ENCODE data around the gene CRK.
"Not testable (repeated sequence)": the region's sequence is repeated elsewhere in the genome, so short reads cannot be mapped to it uniquely, and the experiment has no call there.

Gene CRK

GRCh38 chr17:1398931-1399678 is 56.9 kb downstream of the CRK start (continued):
- no peak for TF ChIP-seq ISL1 (CRISPR knock-in tag; IDR thresholded peaks at IDR 0.05)

DNA sequence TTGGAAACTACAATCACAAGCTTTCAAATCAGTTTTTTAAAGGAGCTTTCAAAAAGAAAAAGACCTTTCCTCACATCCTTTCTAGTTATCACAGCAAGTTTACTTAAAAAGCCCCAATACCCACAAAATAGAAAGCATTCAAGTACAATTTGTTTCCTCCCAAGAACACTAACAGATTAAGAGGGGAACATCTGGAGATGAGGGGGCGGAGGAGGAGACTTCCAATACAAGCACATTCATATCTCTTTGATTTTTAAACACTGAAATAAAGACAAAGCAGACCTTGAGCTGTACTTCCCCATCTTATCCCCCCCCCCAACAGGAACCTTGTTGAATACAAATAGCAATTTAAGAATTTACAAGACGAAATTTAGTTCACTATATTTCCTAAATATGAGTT is 58.0 kb downstream of the CRK start:
- ATAC-seq: no peak
- TF ChIP-seq BACH2 (CRISPR knock-in tag; IDR thresholded peaks at IDR 0.05; ENCODE audit: borderline replicate concordance) (no peak), SNAI2 (CRISPR knock-in tag; IDR thresholded peaks at IDR 0.05) (no peak), GLIS3 (CRISPR knock-in tag; IDR thresholded peaks at IDR 0.05) (no peak), ZNF8 (CRISPR knock-in tag; IDR thresholded peaks at IDR 0.05) (no peak), TCF4 (CRISPR knock-in tag; IDR thresholded peaks at IDR 0.05; ENCODE audit: borderline replicate concordance) (no peak), TOX (CRISPR knock-in tag; IDR thresholded peaks at IDR 0.05; ENCODE audit: borderline replicate concordance) (no peak), TSHZ2 (CRISPR knock-in tag; IDR thresholded peaks at IDR 0.05) (no peak), ZC3H10 (CRISPR knock-in tag; IDR thresholded peaks at IDR 0.05) (no peak), RARB (CRISPR knock-in tag; IDR thresholded peaks at IDR 0.05) (no peak), ZFP3 (CRISPR knock-in tag; IDR thresholded peaks at IDR 0.05) (no peak), OSR1 (CRISPR knock-in tag; IDR thresholded peaks at IDR 0.05) (no peak), ZFP30 (CRISPR knock-in tag; IDR thresholded peaks at IDR 0.05) (no peak), ZNF70 (CRISPR knock-in tag; IDR thresholded peaks at IDR 0.05) (no peak), ISL1 (CRISPR knock-in tag; IDR thresholded peaks at IDR 0.05) (no peak)
- TF ChIP-seq, protein P1, sequence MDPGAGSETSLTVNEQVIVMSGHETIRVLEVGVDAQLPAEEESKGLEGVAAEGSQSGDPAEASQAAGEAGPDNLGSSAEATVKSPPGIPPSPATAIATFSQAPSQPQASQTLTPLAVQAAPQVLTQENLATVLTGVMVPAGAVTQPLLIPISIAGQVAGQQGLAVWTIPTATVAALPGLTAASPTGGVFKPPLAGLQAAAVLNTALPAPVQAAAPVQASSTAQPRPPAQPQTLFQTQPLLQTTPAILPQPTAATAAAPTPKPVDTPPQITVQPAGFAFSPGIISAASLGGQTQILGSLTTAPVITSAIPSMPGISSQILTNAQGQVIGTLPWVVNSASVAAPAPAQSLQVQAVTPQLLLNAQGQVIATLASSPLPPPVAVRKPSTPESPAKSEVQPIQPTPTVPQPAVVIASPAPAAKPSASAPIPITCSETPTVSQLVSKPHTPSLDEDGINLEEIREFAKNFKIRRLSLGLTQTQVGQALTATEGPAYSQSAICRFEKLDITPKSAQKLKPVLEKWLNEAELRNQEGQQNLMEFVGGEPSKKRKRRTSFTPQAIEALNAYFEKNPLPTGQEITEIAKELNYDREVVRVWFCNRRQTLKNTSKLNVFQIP (CRISPR knock-in tag; IDR thresholded peaks at IDR 0.05; ENCODE audit: borderline replicate concordance, low read depth): no peak
- TF ChIP-seq, protein P2, sequence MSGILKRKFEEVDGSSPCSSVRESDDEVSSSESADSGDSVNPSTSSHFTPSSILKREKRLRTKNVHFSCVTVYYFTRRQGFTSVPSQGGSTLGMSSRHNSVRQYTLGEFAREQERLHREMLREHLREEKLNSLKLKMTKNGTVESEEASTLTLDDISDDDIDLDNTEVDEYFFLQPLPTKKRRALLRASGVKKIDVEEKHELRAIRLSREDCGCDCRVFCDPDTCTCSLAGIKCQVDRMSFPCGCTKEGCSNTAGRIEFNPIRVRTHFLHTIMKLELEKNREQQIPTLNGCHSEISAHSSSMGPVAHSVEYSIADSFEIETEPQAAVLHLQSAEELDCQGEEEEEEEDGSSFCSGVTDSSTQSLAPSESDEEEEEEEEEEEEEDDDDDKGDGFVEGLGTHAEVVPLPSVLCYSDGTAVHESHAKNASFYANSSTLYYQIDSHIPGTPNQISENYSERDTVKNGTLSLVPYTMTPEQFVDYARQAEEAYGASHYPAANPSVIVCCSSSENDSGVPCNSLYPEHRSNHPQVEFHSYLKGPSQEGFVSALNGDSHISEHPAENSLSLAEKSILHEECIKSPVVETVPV (CRISPR knock-in tag; IDR thresholded peaks at IDR 0.05): no peak
- TF ChIP-seq, protein P3, sequence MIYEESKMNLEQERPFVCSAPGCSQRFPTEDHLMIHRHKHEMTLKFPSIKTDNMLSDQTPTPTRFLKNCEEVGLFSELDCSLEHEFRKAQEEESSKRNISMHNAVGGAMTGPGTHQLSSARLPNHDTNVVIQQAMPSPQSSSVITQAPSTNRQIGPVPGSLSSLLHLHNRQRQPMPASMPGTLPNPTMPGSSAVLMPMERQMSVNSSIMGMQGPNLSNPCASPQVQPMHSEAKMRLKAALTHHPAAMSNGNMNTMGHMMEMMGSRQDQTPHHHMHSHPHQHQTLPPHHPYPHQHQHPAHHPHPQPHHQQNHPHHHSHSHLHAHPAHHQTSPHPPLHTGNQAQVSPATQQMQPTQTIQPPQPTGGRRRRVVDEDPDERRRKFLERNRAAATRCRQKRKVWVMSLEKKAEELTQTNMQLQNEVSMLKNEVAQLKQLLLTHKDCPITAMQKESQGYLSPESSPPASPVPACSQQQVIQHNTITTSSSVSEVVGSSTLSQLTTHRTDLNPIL (CRISPR knock-in tag; IDR thresholded peaks at IDR 0.05; ENCODE audit: low read depth): no peak

DNA sequence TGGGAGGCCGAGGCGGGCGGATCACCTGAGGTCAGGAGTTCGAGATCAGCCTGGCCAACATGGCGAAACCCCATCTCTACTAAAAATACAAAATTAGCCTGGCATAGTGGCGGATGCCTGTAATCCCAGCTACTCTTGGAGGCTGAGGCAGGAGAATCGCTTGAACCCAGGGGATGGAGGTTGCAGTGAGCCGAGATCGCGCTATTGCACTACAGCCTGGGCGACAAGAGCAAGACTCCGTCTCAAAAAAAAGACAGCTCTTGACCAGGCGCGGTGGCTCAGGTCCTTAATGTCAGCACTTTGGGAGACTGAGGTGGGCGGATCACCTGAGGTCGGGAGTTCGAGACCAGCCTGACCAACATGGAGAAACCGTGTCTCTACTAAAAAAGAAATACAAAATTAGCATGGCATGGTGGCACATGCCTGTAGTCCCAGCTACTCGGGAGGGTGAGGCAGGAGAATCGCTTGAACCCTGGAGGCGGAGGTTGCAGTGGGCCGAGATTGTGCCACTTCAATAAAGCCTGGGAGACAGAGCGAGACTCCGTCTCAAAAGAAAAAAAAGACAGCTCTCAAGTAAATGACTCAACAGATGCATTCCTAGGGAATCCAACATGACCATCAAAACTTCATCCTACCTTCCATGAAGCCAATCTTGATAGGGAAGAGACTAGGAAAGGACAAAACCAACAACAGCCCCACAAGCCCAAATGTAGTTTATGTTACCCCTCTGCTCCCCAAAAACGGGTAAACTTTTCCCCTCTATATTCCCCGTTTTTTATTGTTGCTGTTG is 60.0 kb downstream of the CRK start:
- ATAC-seq: not testable (repeated sequence)

DNA sequence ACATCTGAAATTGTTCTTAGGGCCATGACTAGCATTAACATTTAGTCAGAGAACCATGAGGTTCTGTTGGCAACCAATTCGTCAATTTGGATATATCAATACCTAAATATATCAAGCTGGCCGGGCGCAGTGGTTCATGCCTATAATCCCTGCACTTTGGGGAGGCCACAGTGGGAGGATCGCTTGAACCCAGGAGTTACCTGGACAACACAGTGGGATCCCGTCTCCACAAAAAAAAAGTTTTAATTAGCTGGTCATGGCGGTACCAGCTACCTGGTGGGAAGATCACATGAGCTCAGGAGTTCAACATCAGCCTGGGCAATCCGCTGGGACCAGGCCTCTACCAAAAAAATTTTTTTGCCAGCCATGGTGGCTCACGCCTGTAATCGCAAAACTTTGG is 64.5 kb downstream of the CRK start:
- TF ChIP-seq OSR1 (CRISPR knock-in tag; IDR thresholded peaks at IDR 0.05) (no peak), ZFP3 (CRISPR knock-in tag; IDR thresholded peaks at IDR 0.05) (no peak), SNAI2 (CRISPR knock-in tag; IDR thresholded peaks at IDR 0.05) (no peak), ESRRG (CRISPR knock-in tag; IDR thresholded peaks at IDR 0.05) (no peak), ARNTL (CRISPR knock-in tag; IDR thresholded peaks at IDR 0.05; ENCODE audit: borderline replicate concordance, low read depth) (no peak), TOX (CRISPR knock-in tag; IDR thresholded peaks at IDR 0.05; ENCODE audit: borderline replicate concordance) (no peak), RARB (CRISPR knock-in tag; IDR thresholded peaks at IDR 0.05) (no peak), ISL1 (CRISPR knock-in tag; IDR thresholded peaks at IDR 0.05) (no peak), ZC3H10 (CRISPR knock-in tag; IDR thresholded peaks at IDR 0.05) (no peak)
- TF ChIP-seq, protein P3 (CRISPR knock-in tag; IDR thresholded peaks at IDR 0.05; ENCODE audit: low read depth): no peak
- TF ChIP-seq, protein P4, sequence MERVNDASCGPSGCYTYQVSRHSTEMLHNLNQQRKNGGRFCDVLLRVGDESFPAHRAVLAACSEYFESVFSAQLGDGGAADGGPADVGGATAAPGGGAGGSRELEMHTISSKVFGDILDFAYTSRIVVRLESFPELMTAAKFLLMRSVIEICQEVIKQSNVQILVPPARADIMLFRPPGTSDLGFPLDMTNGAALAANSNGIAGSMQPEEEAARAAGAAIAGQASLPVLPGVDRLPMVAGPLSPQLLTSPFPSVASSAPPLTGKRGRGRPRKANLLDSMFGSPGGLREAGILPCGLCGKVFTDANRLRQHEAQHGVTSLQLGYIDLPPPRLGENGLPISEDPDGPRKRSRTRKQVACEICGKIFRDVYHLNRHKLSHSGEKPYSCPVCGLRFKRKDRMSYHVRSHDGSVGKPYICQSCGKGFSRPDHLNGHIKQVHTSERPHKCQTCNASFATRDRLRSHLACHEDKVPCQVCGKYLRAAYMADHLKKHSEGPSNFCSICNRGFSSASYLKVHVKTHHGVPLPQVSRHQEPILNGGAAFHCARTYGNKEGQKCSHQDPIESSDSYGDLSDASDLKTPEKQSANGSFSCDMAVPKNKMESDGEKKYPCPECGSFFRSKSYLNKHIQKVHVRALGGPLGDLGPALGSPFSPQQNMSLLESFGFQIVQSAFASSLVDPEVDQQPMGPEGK (CRISPR knock-in tag; IDR thresholded peaks at IDR 0.05; ENCODE audit: borderline replicate concordance): no peak
- no peak for ATAC-seq

Data from SK-N-SH treated with all-trans-retinoic acid at 6 μM for 48 hours (cell line).